NCI-H345 (cell line): ENCODE measurements around the gene PTPN20.

Experiments used
- DNase-seq: peaks from one replicate; lab custom pipeline; 2025; lab: John Stamatoyannopoulos, UW

Gene PTPN20

DNA sequence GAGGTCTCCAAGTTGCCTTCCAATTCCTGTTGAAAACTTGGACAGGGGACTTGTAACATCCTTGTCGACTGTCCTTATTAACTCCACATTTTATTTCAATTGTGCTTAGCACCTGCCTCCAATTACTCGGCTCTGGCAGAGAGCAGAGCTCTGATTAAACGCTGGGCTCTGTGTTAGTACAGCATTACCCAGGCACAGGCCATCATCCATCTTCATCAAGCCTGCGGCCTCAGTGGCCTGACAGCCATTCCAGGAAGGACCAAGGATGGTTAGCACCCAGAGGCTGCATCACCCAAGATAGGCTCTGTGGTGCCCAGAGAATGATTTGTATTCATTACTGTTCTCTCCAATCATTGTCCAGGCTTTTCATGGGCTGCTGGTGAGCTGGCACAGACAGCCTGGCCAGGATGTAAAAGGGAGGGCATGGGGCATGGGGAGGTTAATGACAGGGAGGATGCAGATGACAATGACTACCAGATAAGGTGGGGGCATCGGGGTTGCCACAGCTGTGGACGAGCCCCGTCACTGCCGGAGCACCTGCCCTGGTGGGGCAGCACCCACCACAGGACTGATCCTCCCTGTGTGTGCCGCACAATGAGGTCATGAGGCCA lies 123.3 kb downstream of the PTPN20 start:
- DNase-seq, result no peak

- DNase-seq, result no peak
Observed at GRCh38 chr10:47035171-47035818, 124.1 kb downstream of the PTPN20 start.

DNA sequence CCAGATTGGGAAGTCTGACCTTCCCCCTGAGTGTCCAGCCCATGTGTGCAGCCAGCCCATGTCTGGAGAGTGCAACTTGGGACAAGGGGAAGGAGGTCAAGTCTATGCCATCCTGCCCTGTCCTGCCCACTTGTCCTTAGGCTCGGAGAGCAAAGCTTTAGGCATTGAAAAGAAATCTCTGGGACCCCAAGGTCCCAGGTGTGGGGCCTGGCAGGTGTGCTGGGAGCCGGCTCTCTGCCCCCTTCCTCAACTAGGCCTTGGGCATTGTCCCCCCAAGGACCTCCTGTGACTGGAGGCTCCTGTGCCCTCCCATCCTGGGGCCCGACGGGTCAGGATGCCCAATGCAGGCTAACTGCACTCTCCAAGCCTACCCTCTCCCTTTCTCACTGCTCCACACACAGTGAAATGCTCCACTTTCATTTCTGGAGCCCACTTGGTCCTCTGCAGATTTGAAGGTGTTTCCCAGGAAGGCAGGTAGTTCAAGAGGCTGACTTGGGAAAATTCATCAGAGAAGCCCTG lies 124.7 kb downstream of the PTPN20 start:
- no peak for DNase-seq

DNA sequence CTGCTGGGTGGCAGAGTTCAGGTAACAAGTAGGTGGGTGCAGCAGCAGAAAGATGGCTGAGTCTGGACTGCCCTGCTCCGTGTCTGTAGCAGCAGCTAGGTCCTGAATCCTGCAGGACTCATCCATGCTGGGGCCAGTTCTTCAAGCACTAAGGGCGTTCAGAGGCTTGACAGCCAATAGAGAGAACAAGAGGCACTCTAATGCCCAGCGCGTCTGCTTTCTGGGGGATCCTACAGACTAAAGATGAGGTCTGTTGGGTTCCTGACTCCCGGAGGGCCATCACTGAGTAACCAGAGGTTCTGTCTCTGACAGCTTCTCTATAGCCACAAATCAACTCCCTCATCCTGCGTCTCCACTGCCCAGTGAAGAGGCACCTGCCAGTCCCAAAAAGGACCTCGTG lies 125.5 kb downstream of the PTPN20 start:
- DNase-seq, result no peak

GRCh38 chr10:47037654-47038425 lies 126.6 kb downstream of the PTPN20 start:
- peak; percentile 7 for DNase-seq

DNA sequence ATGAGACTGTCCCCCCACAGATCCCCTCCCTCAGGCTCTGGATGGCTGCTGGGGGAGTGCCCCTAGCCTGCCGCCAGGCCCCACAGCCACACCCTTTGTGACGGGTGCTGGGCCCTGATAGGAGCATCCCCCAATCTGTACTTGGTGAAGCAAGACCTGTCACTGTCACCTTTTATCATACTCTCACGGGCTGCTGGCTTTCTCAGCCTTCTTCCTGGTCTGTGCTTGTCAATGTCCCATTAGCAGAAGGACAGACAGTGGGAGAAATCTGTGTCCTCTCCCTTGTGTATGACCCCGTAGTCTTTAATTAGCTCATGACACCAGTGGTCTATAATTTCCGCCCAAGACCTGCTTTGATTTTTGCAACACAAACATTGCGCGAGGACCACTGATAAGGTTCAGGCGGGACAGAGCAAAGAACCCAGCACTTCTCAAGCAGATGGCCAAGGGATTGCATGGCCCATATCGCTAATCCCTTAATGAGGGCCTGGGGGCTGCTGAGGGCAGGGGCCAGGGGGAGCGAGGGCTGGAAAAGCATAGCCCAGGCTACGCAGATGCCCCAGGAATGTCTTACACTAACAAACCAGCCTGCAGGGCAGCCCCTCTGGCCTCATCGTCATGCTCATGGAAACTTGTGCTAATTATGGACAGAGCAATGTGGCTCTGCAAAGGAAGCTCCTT lies 127.8 kb downstream of the PTPN20 start:
- DNase-seq, result no peak

DNA sequence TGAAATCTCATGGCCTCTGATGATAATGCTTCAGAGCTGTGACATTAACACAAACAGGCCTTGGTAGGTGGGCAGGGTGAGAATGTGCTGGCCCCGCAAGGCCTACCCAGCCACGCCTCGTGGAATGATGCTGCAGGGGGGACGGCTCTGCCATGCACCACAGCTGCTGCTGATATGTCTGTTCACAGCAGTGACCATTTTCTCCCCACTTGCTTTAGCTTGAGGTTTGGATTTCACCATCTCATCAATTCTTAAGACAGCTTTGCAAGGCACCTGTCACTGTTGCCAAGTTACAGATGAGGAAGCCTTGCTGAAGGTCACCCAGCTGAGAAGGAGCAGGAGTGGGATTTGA lies 128.3 kb downstream of the PTPN20 start:
- no peak for DNase-seq

GRCh38 chr10:47040041-47040491 lies 128.8 kb downstream of the PTPN20 start:
- no peak for DNase-seq

- DNase-seq, result no peak
Observed at GRCh38 chr10:47040681-47041080, 129.5 kb downstream of the PTPN20 start.

GRCh38 chr10:47041396-47042198 lies 130.4 kb downstream of the PTPN20 start:
- DNase-seq, result no peak

DNA sequence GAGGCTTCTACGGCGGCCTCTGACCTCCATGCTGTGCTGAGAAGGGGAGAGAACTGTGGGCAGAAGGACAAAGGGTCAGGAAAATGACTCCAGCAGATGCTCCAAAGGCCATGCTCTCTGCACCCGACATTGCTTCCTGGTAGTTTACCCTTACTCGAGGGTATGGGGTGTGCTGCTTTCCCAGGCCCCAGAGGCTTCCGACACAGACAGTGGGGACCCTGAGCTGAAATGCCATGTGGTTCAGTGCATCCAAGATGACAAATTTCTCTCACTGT lies 130.9 kb downstream of the PTPN20 start:
- DNase-seq, result no peak

GRCh38 chr10:47042780-47043750 lies 131.8 kb downstream of the PTPN20 start:
- DNase-seq, result no peak

DNA sequence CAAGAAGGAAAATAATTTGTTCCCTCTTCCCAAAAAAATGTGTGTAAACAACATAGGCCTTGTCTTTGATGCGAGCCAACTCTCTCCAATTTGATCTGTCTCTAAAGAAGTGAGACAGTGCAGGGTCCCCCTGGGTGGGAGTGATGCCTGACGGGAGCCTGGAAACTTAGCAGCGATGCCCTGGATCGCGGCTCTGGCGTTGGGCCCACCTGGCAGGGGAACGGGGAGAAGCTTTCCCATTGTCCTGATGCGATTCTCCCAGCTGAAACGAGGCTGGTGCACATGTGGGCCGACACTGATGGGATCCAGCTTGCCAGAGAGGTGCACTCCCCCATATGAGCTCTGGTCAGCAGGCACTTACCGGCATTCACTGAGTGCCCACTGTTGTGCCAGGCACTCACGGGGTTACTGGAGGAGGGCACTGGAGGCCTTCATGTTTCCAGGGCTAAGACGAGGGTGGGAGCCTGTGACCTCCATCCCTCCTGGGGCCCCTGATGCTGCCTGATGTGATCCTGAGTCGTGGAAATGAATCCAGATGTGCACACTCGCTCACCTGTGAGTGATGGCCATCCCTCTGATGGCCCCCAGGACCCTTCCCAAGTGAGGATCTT lies 132.8 kb downstream of the PTPN20 start:
- no peak for DNase-seq

DNA sequence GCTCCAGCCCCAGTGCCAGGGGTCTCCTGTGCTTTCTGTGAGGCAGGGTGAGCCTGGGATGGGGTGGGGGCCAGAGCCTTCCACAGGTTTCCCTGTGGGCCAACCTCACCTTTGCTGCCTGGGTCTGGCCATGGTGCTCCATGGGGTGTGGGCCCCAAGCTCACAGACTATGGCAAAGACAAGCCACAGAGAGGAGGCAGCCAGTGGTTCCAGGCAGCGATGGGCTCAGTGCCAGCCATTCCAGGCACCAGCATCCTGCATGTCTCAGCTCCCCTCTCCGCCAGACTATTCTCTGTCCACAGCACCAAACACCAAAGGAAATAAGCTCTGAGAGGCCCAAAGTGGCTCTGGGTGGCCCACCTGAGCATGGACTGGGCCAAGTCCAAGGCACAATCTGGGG lies 133.5 kb downstream of the PTPN20 start:
- no peak for DNase-seq

GRCh38 chr10:47045331-47045861 lies 134.2 kb downstream of the PTPN20 start:
- no peak for DNase-seq

- DNase-seq, result no peak
Observed at GRCh38 chr10:47046321-47047126, 135.3 kb downstream of the PTPN20 start.

DNA sequence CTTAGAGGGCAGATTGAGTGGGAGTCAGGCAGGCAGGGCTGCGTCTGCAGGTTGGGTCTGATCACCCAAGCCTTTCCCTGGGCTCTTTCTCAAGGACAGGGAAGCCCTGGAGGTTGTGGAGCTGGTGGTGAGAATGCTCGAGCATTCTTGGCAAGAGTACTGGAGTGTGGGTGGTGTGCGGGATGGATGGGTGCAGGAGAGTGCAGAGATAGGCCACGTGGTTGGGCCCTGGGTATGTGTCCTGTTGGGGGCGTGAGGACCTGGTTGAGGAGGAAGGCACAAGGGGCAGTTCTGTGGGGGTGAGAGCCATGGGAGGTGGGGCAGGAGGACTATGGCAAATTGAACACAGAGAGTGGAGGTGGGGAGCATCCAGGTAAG lies 135.9 kb downstream of the PTPN20 start:
- DNase-seq, result no peak

DNA sequence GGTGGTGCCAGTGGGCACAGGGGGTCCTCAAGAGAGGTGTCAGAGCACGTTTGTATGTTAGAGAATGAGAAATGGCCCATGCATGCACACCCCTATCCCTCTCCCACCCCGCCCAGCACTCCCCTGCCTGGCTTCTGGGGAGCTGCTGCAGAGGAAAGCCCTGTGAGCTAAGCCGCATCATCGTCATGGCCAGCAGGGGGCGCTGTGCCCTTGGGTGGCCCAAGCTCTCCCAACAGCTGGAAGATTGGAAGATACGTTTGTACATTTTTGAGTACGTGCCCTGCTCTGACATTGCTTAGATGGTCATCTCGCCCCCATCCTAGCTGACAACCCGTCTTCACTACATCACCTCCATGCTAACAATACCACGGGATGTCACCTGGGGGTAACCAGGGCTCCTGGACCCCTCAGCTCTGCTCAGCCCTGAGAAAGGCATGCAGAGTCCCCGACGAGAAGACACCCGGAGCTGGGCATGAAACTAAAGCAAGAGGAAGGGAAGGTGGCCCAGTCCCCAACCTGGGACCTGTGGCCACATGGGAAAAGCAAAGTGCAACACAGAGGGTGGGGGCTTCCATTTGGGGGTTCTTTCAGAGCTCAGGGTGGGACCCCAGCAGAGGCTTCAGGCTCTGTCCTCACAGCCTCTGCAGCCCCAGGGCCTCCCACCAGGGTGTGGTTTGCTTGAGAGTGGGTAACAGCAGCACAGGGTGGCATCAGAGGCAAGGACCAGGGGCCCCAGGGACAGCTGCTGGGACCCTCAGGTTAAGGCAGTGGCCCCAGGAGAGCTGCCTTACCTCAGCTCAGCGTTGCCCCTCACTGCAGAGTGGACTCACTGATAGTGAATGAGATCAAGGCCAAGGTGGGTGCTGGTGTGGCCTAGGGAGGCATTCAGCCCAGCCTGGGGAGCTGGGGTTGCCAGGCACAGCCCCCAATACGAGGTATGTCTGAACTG lies 136.6 kb downstream of the PTPN20 start:
- peak; percentile 47 for DNase-seq
